Fibroblast of peridontal ligament (primary cell): ENCODE measurements around the gene SSC5D.
A peak's percentile ranks its signal among the peaks of the same experiment; 100 is the strongest.

Source experiments
- DNase-seq: peaks from one replicate; pipeline ENCODE4 v3.0.0-alpha.2; 2010; ENCODE audit errors: extremely low read depth

The SSC5D gene

GRCh38 chr19:55473225-55474012 lies 14.8 kb upstream of the SSC5D start:
- DNase-seq, result no peak

- DNase-seq, result peak; percentile 49
Measured at GRCh38 chr19:55474269-55475265, 13.7 kb upstream of the SSC5D start.

GRCh38 chr19:55476100-55476775 lies 12.0 kb upstream of the SSC5D start, which contains the start of gene ZNF628:
Gene ZNF628, plus strand, starts transcription at chr19:55476617. Its CDS starts 3,294 bp downstream, at chr19:55479911.
- peak; percentile 96 for DNase-seq

- DNase-seq, result no peak
Measured at GRCh38 chr19:55477905-55478304, 10.3 kb upstream of the SSC5D start.

- no peak for DNase-seq
Measured at GRCh38 chr19:55478364-55478763, 9.9 kb upstream of the SSC5D start.

GRCh38 chr19:55479045-55479444 lies 9.2 kb upstream of the SSC5D start:
- no peak for DNase-seq

- DNase-seq, result no peak
Measured at GRCh38 chr19:55479451-55480230, 8.6 kb upstream of the SSC5D start.

GRCh38 chr19:55481148-55481793 lies 7.0 kb upstream of the SSC5D start:
- DNase-seq, result no peak

GRCh38 chr19:55481794-55482155 lies 6.5 kb upstream of the SSC5D start:
- no peak for DNase-seq

GRCh38 chr19:55482156-55482961 lies 5.9 kb upstream of the SSC5D start:
- no peak for DNase-seq

- DNase-seq, result no peak
Measured at GRCh38 chr19:55482967-55483705, 5.1 kb upstream of the SSC5D start.

- no peak for DNase-seq
Measured at GRCh38 chr19:55483706-55484592, 4.3 kb upstream of the SSC5D start.

GRCh38 chr19:55484593-55485438 lies 3.4 kb upstream of the SSC5D start, which contains the start of gene NAT14:
Gene NAT14, plus strand, starts transcription at chr19:55485188. Its CDS starts 521 bp downstream, at chr19:55485709.
- peak; percentile 49 for DNase-seq

GRCh38 chr19:55485439-55486011 lies 2.7 kb upstream of the SSC5D start:
- DNase-seq, result no peak

- no peak for DNase-seq
Measured at GRCh38 chr19:55486043-55486970, 1.9 kb upstream of the SSC5D start.
